HepG2 (cell line): Measurements from ENCODE around the gene DHRS1. TPM values are rescaled to one million over a fixed set of nuclear protein-coding genes. Genes with fewer than 3 reads are reported as not detected.

ENCODE experiments used
- ATAC-seq: fragments of 200-7000 bp; cut with Tn5 transposase; 3 replicates; pipeline ENCODE4 v1.9.1; 2020; ENCODE audit warnings: mild to moderate bottlenecking, moderate library complexity
- BruUV-seq: library from RNA; stranded (reverse); fragments of 400-500 nt; replicated peaks from 2 replicates; lab custom pipeline; 2021; lab: Mats Ljungman, UMichigan
- CTCF ChIA-PET: fragments of 300-600 bp; formaldehyde crosslinking; extraction: SDS; loops from one replicate; lab custom pipeline; 2021; ENCODE audit warnings: low total read pairs, inconsistent platforms, low intra/inter-chr PET ratio; lab: Yijun Ruan, JAX
- POLR2A ChIA-PET: fragments of 350-600 bp; sonication (Branson Sonifier 250); formaldehyde crosslinking; loops from one replicate; lab custom pipeline; 2020; ENCODE audit warnings: antibody characterized with exemption, inconsistent platforms; lab: Yijun Ruan, JAX
- DNase-seq: peaks from one replicate; pipeline ENCODE4 v3.0.0-alpha.2; 2015; ENCODE audit warnings: low spot score
- FAIRE-seq: peaks from 3 replicates; lab custom pipeline; 2011; peaks lifted over from hg19 to GRCh38; lab: Jason Lieb, UNC
- H2AFZ ChIP-seq: one replicate; pipeline ENCODE4 v1.6.1; 2011; ENCODE audit warnings: low read length, inconsistent platforms
- H3K27ac ChIP-seq: fragments of 300-600 bp; 3 replicates; pipeline ENCODE4 v1.8.0; 2011; ENCODE audit warnings: mixed run types, mild to moderate bottlenecking, mixed read lengths, low read length, inconsistent platforms; ENCODE audit not compliant: insufficient read depth; ENCODE audit errors: extremely low read length
- H3K27me3 ChIP-seq, 2 experiments: fragments of 200-600 bp in 1 of 2; 2 replicates in 1 of 2; 3 replicates in 1 of 2; pipeline versions ENCODE4 v1.6.0 to v1.8.0; 2011; ENCODE audit warnings: low read length in 2 of 2, mild to moderate bottlenecking in 2 of 2, moderate library complexity in 2 of 2, inconsistent platforms in 1 of 2; ENCODE audit not compliant: insufficient read depth in 2 of 2, control insufficient read depth in 1 of 2
- H3K36me3 ChIP-seq, 2 experiments: fragments of 200-600 bp in 1 of 2; replicated peaks in 1 of 2; 2 replicates in 1 of 2; 3 replicates in 1 of 2; pipeline versions ENCODE4 v1.5.1 to v1.8.0; 2011; ENCODE audit warnings: low read length in 2 of 2, inconsistent platforms in 1 of 2; ENCODE audit not compliant: insufficient read depth in 2 of 2, control insufficient read depth in 1 of 2
- H3K4me1 ChIP-seq: 2 replicates; pipeline ENCODE4 v1.5.1; 2012; ENCODE audit warnings: low read length, inconsistent platforms; ENCODE audit not compliant: insufficient read depth
- H3K4me2 ChIP-seq: 2 replicates; pipeline ENCODE4 v1.6.0; 2011; ENCODE audit warnings: low read depth, low read length, inconsistent platforms
- H3K4me3 ChIP-seq, 3 experiments: fragments of 200-600 bp in 1 of 3; sonication (generic), shearing (Covaris generic) in 1 of 3; replicated peaks in 1 of 3; 2 replicates each; pipeline ENCODE4 v1.5.1; 2011 to 2016; ENCODE audit warnings: low read length in 3 of 3, inconsistent platforms in 2 of 3, low read depth in 2 of 3, mild to moderate bottlenecking in 2 of 3, control low read depth in 1 of 3, mixed read lengths in 1 of 3; ENCODE audit not compliant: insufficient read depth in 1 of 3
- H3K79me2 ChIP-seq: one replicate; pipeline ENCODE4 v1.6.1; 2011; ENCODE audit warnings: low read length, inconsistent platforms; ENCODE audit not compliant: insufficient read depth
- H3K9ac ChIP-seq: 2 replicates; pipeline ENCODE4 v1.6.0; 2011; ENCODE audit warnings: mild to moderate bottlenecking, low read depth, low read length, inconsistent platforms; ENCODE audit not compliant: insufficient read depth
- H3K9me3 ChIP-seq: 2 replicates; pipeline ENCODE4 v1.5.1; 2012; ENCODE audit warnings: mild to moderate bottlenecking, low read length
- H4K20me1 ChIP-seq: 2 replicates; pipeline ENCODE4 v1.6.0; 2011; ENCODE audit warnings: inconsistent platforms, mild to moderate bottlenecking, low read length, moderate library complexity; ENCODE audit not compliant: insufficient read depth
- CREM ChIP-seq, 2 experiments: sonication (generic) in 1 of 2; formaldehyde crosslinking in 1 of 2; IDR thresholded peaks; 2 replicates each; pipeline versions ENCODE4 v1.4.0 to v1.6.1; 2016 to 2020; ENCODE audit warnings: antibody characterized with exemption in 1 of 2, mild to moderate bottlenecking in 1 of 2, missing genetic modification reagents in 1 of 2
- FOXO4 ChIP-seq: sonication (generic); formaldehyde crosslinking; conservative IDR thresholded peaks from 2 replicates; pipeline ENCODE4 v1.8.1; 2023; ENCODE audit warnings: missing genetic modification reagents
- MTF1 ChIP-seq: sonication (generic); formaldehyde crosslinking; IDR thresholded peaks from 2 replicates; pipeline ENCODE4 v1.5.0; 2020; ENCODE audit warnings: missing genetic modification reagents
- NCOA5 ChIP-seq: sonication (generic); formaldehyde crosslinking; IDR thresholded peaks from 2 replicates; pipeline ENCODE4 v1.4.0; 2020; ENCODE audit warnings: missing genetic modification reagents
- POGZ ChIP-seq: sonication (generic); formaldehyde crosslinking; IDR thresholded peaks from 2 replicates; pipeline ENCODE4 v1.4.0; 2020; ENCODE audit warnings: mild to moderate bottlenecking, missing genetic modification reagents
- PREB ChIP-seq: sonication (generic); formaldehyde crosslinking; IDR thresholded peaks from 2 replicates; pipeline ENCODE4 v1.4.0; 2020; ENCODE audit warnings: missing genetic modification reagents
- PTBP1 ChIP-seq: fragments of 200-400 bp; formaldehyde crosslinking; IDR thresholded peaks from 2 replicates; pipeline ENCODE4 v1.6.1; 2018; ENCODE audit warnings: low read length, low read depth; ENCODE audit not compliant: poor library complexity, severe bottlenecking
- RFXANK ChIP-seq: IDR thresholded peaks from 2 replicates; pipeline ENCODE4 v1.6.1; 2016
- RXRB ChIP-seq: IDR thresholded peaks from 2 replicates; pipeline ENCODE4 v1.6.1; 2016; ENCODE audit warnings: borderline replicate concordance, missing genetic modification reagents, missing compliant biosample characterization
- ZBTB1 ChIP-seq: sonication (generic); formaldehyde crosslinking; IDR thresholded peaks from 2 replicates; pipeline ENCODE4 v1.4.0; 2020; ENCODE audit warnings: missing genetic modification reagents, borderline replicate concordance
- ZKSCAN1 ChIP-seq: fragments of 150-350 bp; IDR thresholded peaks from 2 replicates; pipeline ENCODE4 v1.6.1; 2014; ENCODE audit warnings: low read length
- ZNF510 ChIP-seq: sonication (generic); formaldehyde crosslinking; IDR thresholded peaks from 2 replicates; pipeline ENCODE4 v1.4.0; 2020; ENCODE audit warnings: low read depth, mild to moderate bottlenecking, missing genetic modification reagents
- ZNF572 ChIP-seq: sonication (generic); formaldehyde crosslinking; IDR thresholded peaks from 2 replicates; pipeline ENCODE4 v1.5.1; 2020; ENCODE audit warnings: mild to moderate bottlenecking, missing genetic modification reagents
- ZNF589 ChIP-seq: sonication (generic); formaldehyde crosslinking; conservative IDR thresholded peaks from 2 replicates; pipeline ENCODE4 v1.8.0; 2022; ENCODE audit warnings: mild to moderate bottlenecking, moderate library complexity, missing genetic modification reagents
- ZNF619 ChIP-seq: sonication (generic); formaldehyde crosslinking; IDR thresholded peaks from 2 replicates; pipeline ENCODE4 v1.4.0; 2020; ENCODE audit warnings: mild to moderate bottlenecking, missing genetic modification reagents
- ZNF772 ChIP-seq: sonication (generic); formaldehyde crosslinking; IDR thresholded peaks from 2 replicates; pipeline ENCODE4 v1.5.0; 2020; ENCODE audit warnings: mild to moderate bottlenecking, missing genetic modification reagents
- ZNF879 ChIP-seq: sonication (generic); formaldehyde crosslinking; IDR thresholded peaks from 2 replicates; pipeline ENCODE4 v1.8.1; 2023; ENCODE audit warnings: missing genetic modification reagents
- ZSCAN20 ChIP-seq: sonication (generic); formaldehyde crosslinking; IDR thresholded peaks from 2 replicates; pipeline ENCODE4 v1.4.0; 2020; ENCODE audit warnings: missing genetic modification reagents, mild to moderate bottlenecking, borderline replicate concordance
- WGBS: methylation state at CpG from one replicate; pipeline ENCODE4 v1.1.6; 2017; ENCODE audit warnings: low lambda C conversion rate; 5-methylcytosine and 5-hydroxymethylcytosine counted together
- in situ Hi-C: cut with HindIII; loops from 2 replicates; pipeline ENCODE4 v1.10.0; 2017; ENCODE audit warnings: low pct_unique_long_range_greater_than_20kb; ENCODE audit not compliant: extremely low pct_ligation_motif_present
- intact Hi-C: fragments of 100-400 bp; cut with micrococcal nuclease; formaldehyde crosslinking; loops from one replicate; pipeline ENCODE4 v1.10.0; 2022; ENCODE audit not compliant: unreplicated experiment
- polyA plus RNA-seq, 8 experiments: library from polyadenylated mRNA; depleted of rRNA in 3 of 8; stranded (reverse) in 7 of 8; unstranded in 1 of 8; fragments of >200 nt; fragmentation: Illumina TruSeq in 4 of 8; extraction: Trizol in 4 of 8; gene quantifications; 2 replicates each; pipeline versions ENCODE4 v1.2.1 to v1.2.3, GENCODE V29; 2011 to 2016; ENCODE audit warnings: low read depth in 4 of 8, missing spikeins in 1 of 8, mixed read lengths in 1 of 8; ENCODE audit not compliant: insufficient read depth in 1 of 8
- total RNA-seq, 5 experiments: library from RNA; depleted of rRNA; stranded (reverse); fragments of >200 nt; fragmentation: Illumina TruSeq; extraction: Trizol; gene quantifications; 2 replicates each; pipeline ENCODE4 v1.2.3, GENCODE V29; 2016; ENCODE audit warnings: low read depth in 1 of 5
- TF ChIP-seq, protein P1 (sequence below): sonication (generic); formaldehyde crosslinking; IDR thresholded peaks from 2 replicates; pipeline ENCODE4 v1.8.0; 2022; ENCODE audit warnings: mild to moderate bottlenecking, missing genetic modification reagents, moderate library complexity

Gene DHRS1
- total and polyA plus RNA-seq, 2 of the 13 experiments (the other 11 are each of a cell fraction or from before 2014, with no cell fraction given): 49.8 to 60.8 TPM

GRCh38 chr14:24243336-24243836, 56.2 kb downstream of the DHRS1 start (continued):
- peak; percentile 16; the same call in 1 of the 2 replicates for TF ChIP-seq POGZ (CRISPR knock-in tag)
- 0 out of 2 replicates have a peak, but pooled peaks have one; percentile 69 for TF ChIP-seq NCOA5 (CRISPR knock-in tag)

DNA sequence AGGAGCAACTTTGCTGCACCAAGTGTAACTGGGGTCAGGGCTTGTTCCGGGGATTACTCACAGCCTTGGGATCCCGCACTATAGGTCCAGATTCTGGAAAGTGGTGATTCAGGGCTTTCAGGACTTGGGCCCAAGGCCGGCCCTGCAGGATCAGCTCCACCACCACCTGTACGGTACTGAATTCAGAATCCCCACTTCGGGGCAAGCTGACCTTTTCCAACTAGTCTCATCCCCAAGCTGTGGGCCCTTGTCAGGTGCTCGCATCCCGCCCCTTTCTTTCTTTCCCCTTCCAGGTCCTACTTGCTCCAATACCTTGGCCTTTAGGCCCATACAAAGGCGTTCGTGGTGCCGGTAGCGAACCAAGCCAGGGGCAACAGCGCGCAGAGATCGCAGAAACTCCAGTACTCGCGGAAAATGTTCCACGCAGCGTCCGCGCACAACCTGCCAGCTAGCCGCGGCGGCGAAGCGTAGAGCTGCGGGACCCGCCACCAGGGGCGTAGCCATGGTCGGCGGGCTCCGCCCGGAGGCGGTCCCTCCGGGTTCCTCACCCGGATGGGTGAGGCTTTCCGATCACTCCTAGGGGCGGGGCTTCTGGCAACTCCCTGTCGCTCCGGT, 57.6 kb downstream of the DHRS1 start:
- intact Hi-C loops: loop anchor here (1.0 to 2.0 kb wide), 6 partner anchors 26 to 228 kb away; partner anchors contain the start of genes IPO4 and MDP1
- Histone ChIP-seq H3K4me3 (peak overlapping the region; percentile 64 to 81 (median 71)), H3K36me3 (peaks cover 30 to 42% of the 10 kb centered on the region in 2 experiments), H3K27me3 (no peaks in the 10 kb centered on the region; a peak in 1 of 5 replicates), H3K9ac (peak overlapping the region; percentile 77), H3K79me2 (peaks cover 11% of the 10 kb centered on the region), H3K27ac (peak overlapping the region; percentile 91), H2AFZ (no peak overlapping the region), H4K20me1 (0 out of 2 replicates have a peak, but pooled peaks cover 3% of the 10 kb centered on the region), H3K4me2 (peak overlapping the region; percentile 87), H3K9me3 (no peaks in the 10 kb centered on the region), H3K4me1 (peaks cover 47% of the 10 kb centered on the region)
- BruUV-seq: TSS peak; percentile 64
- POLR2A ChIA-PET: interaction anchor here (0.7 to 18.0 kb wide), 60 partner anchors 8 to 1170 kb away, joined by 3 to 850 read pairs (median 8); partner anchors contain the start of genes ACIN1, BCL2L2, C14orf119 and CARMIL3
- DNase-seq (peak; percentile 97), ATAC-seq (peak; percentile 91), FAIRE-seq (no peak)
- CTCF ChIA-PET: interaction anchor here (0.7 to 5.4 kb wide), 11 partner anchors 10 to 189 kb away, joined by 3 to 217 read pairs (median 5); partner anchors contain the start of genes CIDEB, DHRS1, MDP1 and NOP9
- 3% methylated on average over 39 of the region's 39 CpGs for WGBS
- in situ Hi-C loops: loop anchor here (5.0 to 10.0 kb wide), 2 partner anchors 55 to 193 kb away; partner anchors contain the start of genes DHRS1 and NOP9
- TF ChIP-seq, protein P1, sequence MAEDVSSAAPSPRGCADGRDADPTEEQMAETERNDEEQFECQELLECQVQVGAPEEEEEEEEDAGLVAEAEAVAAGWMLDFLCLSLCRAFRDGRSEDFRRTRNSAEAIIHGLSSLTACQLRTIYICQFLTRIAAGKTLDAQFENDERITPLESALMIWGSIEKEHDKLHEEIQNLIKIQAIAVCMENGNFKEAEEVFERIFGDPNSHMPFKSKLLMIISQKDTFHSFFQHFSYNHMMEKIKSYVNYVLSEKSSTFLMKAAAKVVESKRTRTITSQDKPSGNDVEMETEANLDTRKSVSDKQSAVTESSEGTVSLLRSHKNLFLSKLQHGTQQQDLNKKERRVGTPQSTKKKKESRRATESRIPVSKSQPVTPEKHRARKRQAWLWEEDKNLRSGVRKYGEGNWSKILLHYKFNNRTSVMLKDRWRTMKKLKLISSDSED (CRISPR knock-in tag): no peak
- TF ChIP-seq ZKSCAN1 (no peak), FOXO4 (CRISPR knock-in tag) (peak; percentile 98), ZBTB1 (CRISPR knock-in tag) (peak; percentile 65; the same call in 1 of the 2 replicates), RFXANK (CRISPR knock-in tag) (no peak), CREM (IDR thresholded peaks at IDR 0.05) (no peak), CREM (CRISPR knock-in tag; IDR thresholded peaks at IDR 0.05) (no peak), ZNF619 (CRISPR knock-in tag) (no peak; the same call in 1 of the 2 replicates), ZNF879 (CRISPR knock-in tag) (no peak; the same call in 1 of the 2 replicates), PTBP1 (peak; percentile 76), ZNF772 (no peak), RXRB (CRISPR knock-in tag) (no peak), ZNF589 (CRISPR knock-in tag) (no peak; the same call in 1 of the 2 replicates), MTF1 (CRISPR knock-in tag) (no peak), ZNF572 (CRISPR knock-in tag) (no peak; the same call in 1 of the 2 replicates), ZNF510 (no peak), PREB (CRISPR knock-in tag) (no peak), ZSCAN20 (CRISPR knock-in tag) (no peak)
